Ishikawa (cell line): ENCODE data around the gene FGF12.

Experiments
- CEBPB ChIP-seq: IDR thresholded peaks from 2 replicates; pipeline ENCODE4 v1.6.1; 2012
- CREB1 ChIP-seq: IDR thresholded peaks from 2 replicates; pipeline ENCODE4 v1.6.1; 2012; ENCODE audit warnings: low read depth
- EGR1 ChIP-seq: IDR thresholded peaks from 2 replicates; pipeline ENCODE4 v1.6.1; 2012
- EP300 ChIP-seq: IDR thresholded peaks from 2 replicates; pipeline ENCODE4 v1.6.1; 2012; ENCODE audit warnings: borderline replicate concordance
- FOXM1 ChIP-seq: IDR thresholded peaks from 2 replicates; pipeline ENCODE4 v1.6.1; 2012; ENCODE audit warnings: low read depth, borderline replicate concordance
- NFIC ChIP-seq: IDR thresholded peaks from 2 replicates; pipeline ENCODE4 v1.6.1; 2012
- RAD21 ChIP-seq: IDR thresholded peaks from 2 replicates; pipeline ENCODE4 v1.6.1; 2012; ENCODE audit warnings: low read depth
- TAF1 ChIP-seq: IDR thresholded peaks from 2 replicates; pipeline ENCODE4 v1.6.1; 2012; ENCODE audit warnings: low read depth, mild to moderate bottlenecking
- TCF12 ChIP-seq: IDR thresholded peaks from 2 replicates; pipeline ENCODE4 v1.6.1; 2012; ENCODE audit warnings: low read depth
- TEAD4 ChIP-seq: IDR thresholded peaks from 2 replicates; pipeline ENCODE4 v1.6.1; 2012
- YY1 ChIP-seq: IDR thresholded peaks from 2 replicates; pipeline ENCODE4 v1.6.1; 2012; ENCODE audit warnings: low read depth
- ZBTB7A ChIP-seq: IDR thresholded peaks from 2 replicates; pipeline ENCODE4 v1.6.1; 2012; ENCODE audit warnings: low read depth
- TF ChIP-seq, protein P1 (sequence below): IDR thresholded peaks from 2 replicates; pipeline ENCODE4 v1.6.1; 2012
- TF ChIP-seq, protein P2 (sequence below): IDR thresholded peaks from 2 replicates; pipeline ENCODE4 v1.6.1; 2012
- TF ChIP-seq, protein P3 (sequence below): IDR thresholded peaks from 2 replicates; pipeline ENCODE4 v1.6.1; 2012; ENCODE audit warnings: low read depth, mild to moderate bottlenecking

The FGF12 gene

DNA sequence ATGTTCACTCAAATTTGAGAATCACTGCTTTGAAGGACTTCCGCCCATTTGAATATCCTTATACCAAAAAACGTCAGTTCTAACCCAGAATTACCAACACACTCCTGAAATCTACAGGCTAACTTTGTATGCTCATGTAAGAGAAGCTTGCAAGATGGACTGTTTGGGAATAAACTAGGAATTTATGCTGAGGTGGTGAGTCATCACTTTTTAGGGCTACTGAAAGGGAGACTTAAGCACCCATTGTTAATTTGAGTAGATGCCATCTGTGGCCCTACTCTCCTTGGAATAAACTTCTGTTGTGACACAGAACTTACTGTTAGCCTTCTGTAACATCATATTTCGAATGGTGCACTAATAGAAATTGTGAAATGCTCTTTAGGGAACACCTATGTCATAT, 74.6 kb downstream of the FGF12 start:
- TF ChIP-seq RAD21 (no peak), NFIC (no peak)

DNA sequence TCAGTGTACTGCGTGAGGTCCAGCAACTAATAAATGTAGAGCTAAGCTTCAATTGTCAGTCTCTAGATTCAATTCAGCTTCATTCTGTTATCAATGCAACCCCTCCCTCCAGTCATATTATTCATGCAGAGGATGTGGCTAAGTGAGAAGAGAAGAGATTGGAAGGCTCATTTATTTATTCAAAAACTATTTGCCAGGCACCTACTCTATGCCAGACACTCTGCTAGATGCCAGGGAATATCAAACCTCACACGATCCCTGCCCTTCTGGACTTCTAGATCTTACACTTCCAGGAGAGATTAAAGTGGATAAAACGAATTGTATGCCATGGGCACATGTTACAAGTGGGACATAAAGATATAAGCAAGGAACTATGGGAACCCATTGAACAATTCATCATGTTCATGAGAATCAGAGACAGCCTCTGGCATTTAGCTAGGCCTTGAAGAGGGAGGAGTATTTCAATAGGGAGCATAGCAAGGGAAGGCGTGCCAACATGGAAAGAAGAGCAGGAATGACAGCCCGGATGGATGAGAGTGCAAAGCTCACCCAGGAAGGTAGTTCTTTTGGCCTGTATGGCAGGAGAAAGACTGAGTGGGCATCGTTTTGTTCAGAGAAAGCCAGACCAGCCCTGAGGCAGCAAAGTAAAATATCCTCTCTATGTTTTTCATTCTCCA, 75.4 kb downstream of the FGF12 start:
- TF ChIP-seq RAD21, result no peak
- no peak for TF ChIP-seq EP300
- no peak for TF ChIP-seq TCF12
- no peak for TF ChIP-seq EGR1
- TF ChIP-seq CEBPB, result no peak
- TF ChIP-seq, protein P1, sequence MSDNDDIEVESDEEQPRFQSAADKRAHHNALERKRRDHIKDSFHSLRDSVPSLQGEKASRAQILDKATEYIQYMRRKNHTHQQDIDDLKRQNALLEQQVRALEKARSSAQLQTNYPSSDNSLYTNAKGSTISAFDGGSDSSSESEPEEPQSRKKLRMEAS, result no peak
- no peak for TF ChIP-seq ZBTB7A
- TF ChIP-seq, protein P2, sequence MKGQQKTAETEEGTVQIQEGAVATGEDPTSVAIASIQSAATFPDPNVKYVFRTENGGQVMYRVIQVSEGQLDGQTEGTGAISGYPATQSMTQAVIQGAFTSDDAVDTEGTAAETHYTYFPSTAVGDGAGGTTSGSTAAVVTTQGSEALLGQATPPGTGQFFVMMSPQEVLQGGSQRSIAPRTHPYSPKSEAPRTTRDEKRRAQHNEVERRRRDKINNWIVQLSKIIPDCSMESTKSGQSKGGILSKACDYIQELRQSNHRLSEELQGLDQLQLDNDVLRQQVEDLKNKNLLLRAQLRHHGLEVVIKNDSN, result no peak

DNA sequence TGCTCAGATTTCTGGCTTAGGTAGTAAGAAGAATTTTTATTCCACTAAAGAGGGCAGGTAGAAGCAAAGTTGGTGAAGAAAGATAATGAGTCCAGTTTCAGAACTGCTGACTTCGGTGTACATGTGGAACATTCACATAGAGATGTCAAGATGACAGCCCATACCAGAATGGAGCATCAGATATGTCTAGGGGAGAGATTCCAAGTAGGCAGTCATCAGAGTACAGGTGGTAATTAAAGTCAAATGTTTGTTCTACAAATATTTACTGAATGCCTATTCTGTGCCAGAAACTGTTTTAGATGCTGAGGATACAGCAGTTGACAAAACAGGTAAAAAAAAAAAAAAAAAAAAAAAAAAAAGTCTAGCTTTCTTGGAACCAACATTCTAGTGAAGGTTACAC, 81.9 kb downstream of the FGF12 start:
- no peak for TF ChIP-seq FOXM1
- no peak for TF ChIP-seq TEAD4
- no peak for TF ChIP-seq NFIC
- TF ChIP-seq EGR1, result no peak
- TF ChIP-seq, protein P1, result no peak
- TF ChIP-seq, protein P3, sequence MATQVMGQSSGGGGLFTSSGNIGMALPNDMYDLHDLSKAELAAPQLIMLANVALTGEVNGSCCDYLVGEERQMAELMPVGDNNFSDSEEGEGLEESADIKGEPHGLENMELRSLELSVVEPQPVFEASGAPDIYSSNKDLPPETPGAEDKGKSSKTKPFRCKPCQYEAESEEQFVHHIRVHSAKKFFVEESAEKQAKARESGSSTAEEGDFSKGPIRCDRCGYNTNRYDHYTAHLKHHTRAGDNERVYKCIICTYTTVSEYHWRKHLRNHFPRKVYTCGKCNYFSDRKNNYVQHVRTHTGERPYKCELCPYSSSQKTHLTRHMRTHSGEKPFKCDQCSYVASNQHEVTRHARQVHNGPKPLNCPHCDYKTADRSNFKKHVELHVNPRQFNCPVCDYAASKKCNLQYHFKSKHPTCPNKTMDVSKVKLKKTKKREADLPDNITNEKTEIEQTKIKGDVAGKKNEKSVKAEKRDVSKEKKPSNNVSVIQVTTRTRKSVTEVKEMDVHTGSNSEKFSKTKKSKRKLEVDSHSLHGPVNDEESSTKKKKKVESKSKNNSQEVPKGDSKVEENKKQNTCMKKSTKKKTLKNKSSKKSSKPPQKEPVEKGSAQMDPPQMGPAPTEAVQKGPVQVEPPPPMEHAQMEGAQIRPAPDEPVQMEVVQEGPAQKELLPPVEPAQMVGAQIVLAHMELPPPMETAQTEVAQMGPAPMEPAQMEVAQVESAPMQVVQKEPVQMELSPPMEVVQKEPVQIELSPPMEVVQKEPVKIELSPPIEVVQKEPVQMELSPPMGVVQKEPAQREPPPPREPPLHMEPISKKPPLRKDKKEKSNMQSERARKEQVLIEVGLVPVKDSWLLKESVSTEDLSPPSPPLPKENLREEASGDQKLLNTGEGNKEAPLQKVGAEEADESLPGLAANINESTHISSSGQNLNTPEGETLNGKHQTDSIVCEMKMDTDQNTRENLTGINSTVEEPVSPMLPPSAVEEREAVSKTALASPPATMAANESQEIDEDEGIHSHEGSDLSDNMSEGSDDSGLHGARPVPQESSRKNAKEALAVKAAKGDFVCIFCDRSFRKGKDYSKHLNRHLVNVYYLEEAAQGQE, result no peak
- TF ChIP-seq, protein P2, result no peak
- TF ChIP-seq TCF12, result no peak
- TF ChIP-seq YY1, result no peak

DNA sequence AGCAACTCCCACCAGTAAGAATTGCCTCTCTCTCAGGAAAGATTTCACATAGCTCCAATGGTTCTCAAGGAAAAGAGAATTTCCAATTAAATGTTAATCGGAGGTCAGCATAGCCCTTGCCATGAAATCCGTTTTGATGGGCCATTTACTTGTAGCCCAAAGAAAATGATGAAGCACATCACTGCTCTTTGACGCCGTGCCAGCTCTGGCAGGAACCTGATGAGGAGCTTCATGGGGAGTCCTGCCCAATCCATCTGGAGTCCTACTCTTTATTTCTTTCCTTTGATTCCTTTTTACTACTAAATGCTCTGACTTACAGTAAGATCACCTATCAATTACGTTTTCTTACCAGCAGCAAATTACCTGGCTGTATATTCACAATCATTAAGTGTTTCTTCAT, 84.7 kb downstream of the FGF12 start:
- TF ChIP-seq, protein P3, result no peak
- TF ChIP-seq YY1, result no peak
- no peak for TF ChIP-seq RAD21
- TF ChIP-seq NFIC, result no peak
- TF ChIP-seq CEBPB, result no peak
- TF ChIP-seq ZBTB7A, result no peak
- TF ChIP-seq CREB1, result no peak
- no peak for TF ChIP-seq TEAD4
- no peak for TF ChIP-seq TAF1
- TF ChIP-seq TCF12, result no peak
- TF ChIP-seq, protein P1, result no peak
- TF ChIP-seq FOXM1, result no peak
- TF ChIP-seq EP300, result no peak
- TF ChIP-seq, protein P2, result no peak
- no peak for TF ChIP-seq EGR1

DNA sequence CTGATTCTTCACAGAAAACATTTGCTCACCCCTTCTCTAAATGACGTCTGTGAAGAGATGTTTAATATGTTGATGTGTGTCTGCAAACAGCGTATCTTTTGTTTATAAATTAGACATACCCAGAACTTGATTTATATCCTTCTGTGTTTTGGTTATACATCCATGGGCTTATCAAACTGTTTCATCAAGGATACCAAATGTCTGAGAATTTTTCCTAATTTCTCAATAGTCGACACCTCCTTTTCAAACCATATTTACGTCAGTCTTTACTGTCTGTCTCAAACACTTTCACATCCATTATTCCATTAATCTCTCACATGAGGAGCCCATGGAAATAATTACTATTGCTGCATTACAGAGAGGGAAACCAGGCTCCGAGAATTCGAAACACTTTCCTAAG, 85.4 kb downstream of the FGF12 start:
- no peak for TF ChIP-seq EGR1
- TF ChIP-seq NFIC, result no peak

DNA sequence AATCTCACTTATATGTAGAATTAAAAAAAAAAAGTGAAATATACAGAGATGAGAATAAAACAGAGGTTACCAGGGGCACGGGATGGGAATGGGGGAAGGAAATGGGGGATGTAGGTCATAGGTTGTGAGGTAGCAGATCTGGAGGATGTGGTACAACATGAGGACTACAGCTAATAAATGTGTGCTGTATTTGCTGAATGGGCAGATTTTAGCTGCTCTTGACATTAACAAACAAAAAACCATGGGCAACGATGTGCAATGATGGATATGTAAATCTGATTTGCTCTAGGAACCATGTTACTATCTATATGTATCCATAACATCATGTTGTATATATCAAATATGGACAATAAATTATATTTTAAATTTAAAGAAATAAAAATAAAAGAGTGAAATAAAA, 87.4 kb downstream of the FGF12 start:
- TF ChIP-seq FOXM1 (no peak), ZBTB7A (no peak), NFIC (no peak), RAD21 (no peak), EP300 (no peak), EGR1 (no peak), TAF1 (no peak), CEBPB (no peak), YY1 (no peak), CREB1 (no peak), TEAD4 (no peak), TCF12 (no peak)
- TF ChIP-seq, protein P3, result no peak
- TF ChIP-seq, protein P1, result no peak
- TF ChIP-seq, protein P2, result no peak
